Chondrocyte (in vitro differentiated cells): ENCODE measurements around the gene IP6K1. TPM values are rescaled to one million over a fixed set of nuclear protein-coding genes. Genes with fewer than 3 reads are reported as not detected.

ENCODE experiments used
- DNase-seq: peaks from one replicate; pipeline ENCODE4 v3.0.0; 2021; ENCODE audit warnings: mixed read lengths, low spot score
- H3K27ac Mint-ChIP-seq: one replicate; pipeline ENCODE4 v1.8.0; 2021; ENCODE audit warnings: mild to moderate bottlenecking, moderate library complexity, mixed read lengths; ENCODE audit not compliant: unreplicated experiment
- H3K27me3 Mint-ChIP-seq: 2 replicates; pipeline ENCODE4 v1.8.0; 2021; ENCODE audit warnings: low read depth, mixed read lengths
- H3K36me3 Mint-ChIP-seq: 2 replicates; pipeline ENCODE4 v1.8.0; 2021; ENCODE audit warnings: low read depth, mixed read lengths
- H3K4me1 Mint-ChIP-seq: 2 replicates; pipeline ENCODE4 v1.8.0; 2021; ENCODE audit warnings: low read depth, mild to moderate bottlenecking, mixed read lengths
- H3K4me3 Mint-ChIP-seq: one replicate; pipeline ENCODE4 v1.8.0; 2021; ENCODE audit warnings: mild to moderate bottlenecking, moderate library complexity, mixed read lengths; ENCODE audit not compliant: unreplicated experiment
- H3K9me3 Mint-ChIP-seq: 2 replicates; pipeline ENCODE4 v1.8.0; 2021; ENCODE audit warnings: low read depth, mixed read lengths
- total RNA-seq: library from RNA; stranded (reverse); gene quantifications from 3 replicates; pipeline ENCODE4 v1.2.1, GENCODE V29; 2021
- TF ChIP-seq, protein P1 (sequence below): fragments of 200-600 bp; sonication (generic); IDR thresholded peaks from 2 replicates; pipeline ENCODE4 v1.5.0; 2021; ENCODE audit warnings: antibody characterized with exemption, mild to moderate bottlenecking, moderate library complexity

Gene IP6K1
- total RNA-seq, 1 donor from 2014 or later = 40.1 TPM

DNA sequence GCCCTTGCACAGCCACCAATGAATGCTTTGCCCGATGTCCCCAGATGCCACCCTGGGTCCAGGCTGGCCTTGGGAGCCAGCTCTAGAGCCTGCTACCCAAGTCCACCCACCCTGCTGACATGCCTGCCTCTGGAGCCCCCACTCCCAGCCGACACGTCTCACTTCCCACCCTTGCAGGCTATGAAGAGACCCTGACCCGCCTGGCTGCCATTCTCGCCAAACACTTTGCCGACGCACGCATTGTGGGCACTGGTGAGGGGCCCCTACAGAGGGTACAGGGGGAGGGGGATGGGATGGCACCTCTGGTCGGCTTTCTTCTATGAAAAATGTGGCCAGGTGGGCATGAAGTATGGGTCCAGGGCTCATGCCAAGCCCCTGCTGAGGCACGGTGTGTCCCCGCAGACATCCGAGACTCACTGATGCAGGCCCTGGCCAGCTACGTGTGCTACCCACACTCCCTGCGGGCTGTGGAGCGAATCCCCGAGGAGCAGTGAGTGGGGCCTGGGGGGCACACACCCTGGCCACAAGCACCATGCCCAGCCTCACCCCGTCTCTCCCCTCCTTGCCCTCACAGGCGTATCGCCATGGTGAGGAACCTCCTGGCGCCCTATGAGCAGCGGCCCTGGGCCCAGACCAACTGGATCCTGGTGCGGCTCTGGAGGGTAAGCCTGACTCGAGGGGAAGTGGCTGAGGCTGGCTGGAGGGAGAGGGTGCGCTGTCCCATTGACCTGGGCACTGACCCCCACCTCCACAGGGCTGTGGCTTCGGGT, 72.8 kb downstream of the IP6K1 start:
- no peak overlapping the region for H3K27ac Mint-ChIP-seq
- H3K9me3 Mint-ChIP-seq = no peaks in the 10 kb centered on the region
- peaks cover 1% of the 10 kb centered on the region for H3K4me1 Mint-ChIP-seq
- H3K4me3 Mint-ChIP-seq = no peak overlapping the region
- TF ChIP-seq, protein P1, sequence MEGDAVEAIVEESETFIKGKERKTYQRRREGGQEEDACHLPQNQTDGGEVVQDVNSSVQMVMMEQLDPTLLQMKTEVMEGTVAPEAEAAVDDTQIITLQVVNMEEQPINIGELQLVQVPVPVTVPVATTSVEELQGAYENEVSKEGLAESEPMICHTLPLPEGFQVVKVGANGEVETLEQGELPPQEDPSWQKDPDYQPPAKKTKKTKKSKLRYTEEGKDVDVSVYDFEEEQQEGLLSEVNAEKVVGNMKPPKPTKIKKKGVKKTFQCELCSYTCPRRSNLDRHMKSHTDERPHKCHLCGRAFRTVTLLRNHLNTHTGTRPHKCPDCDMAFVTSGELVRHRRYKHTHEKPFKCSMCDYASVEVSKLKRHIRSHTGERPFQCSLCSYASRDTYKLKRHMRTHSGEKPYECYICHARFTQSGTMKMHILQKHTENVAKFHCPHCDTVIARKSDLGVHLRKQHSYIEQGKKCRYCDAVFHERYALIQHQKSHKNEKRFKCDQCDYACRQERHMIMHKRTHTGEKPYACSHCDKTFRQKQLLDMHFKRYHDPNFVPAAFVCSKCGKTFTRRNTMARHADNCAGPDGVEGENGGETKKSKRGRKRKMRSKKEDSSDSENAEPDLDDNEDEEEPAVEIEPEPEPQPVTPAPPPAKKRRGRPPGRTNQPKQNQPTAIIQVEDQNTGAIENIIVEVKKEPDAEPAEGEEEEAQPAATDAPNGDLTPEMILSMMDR = no peak
- H3K36me3 Mint-ChIP-seq = peaks cover 2% of the 10 kb centered on the region
- H3K27me3 Mint-ChIP-seq = no peaks in the 10 kb centered on the region
- peak; percentile 87 for DNase-seq

DNA sequence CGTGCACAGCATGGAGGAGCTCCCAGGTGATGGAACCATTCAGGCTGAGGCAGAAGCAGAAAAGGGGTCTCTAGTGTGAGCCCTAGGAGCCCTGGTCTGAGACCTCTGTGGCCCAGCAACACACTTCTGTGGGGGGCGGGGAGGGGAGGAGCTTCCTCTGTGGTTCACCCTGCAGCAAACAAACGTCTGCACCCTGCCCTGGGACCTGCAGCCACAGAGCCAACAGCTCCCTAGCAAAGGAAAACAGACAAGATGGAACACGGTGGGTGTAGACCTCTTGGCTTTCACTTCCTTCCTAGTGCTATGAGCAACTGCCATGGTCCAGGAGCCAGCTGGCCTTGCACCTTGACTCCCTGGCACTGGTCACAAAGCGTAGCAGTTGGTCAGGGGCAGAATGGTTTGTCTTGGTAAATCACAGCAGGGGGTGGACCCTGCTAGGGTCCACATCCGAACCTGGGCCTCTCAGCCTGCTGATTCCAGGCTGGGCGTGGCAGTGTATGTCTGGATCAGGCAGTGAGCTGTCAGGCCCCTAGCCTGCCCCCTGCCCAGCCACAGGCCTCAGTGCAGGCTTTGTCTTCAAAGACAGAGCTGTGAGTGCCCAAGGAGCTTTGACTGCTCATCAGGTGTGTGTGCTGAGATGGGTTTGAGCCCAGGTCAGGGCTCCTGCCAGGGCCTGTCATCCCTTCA, 73.6 kb downstream of the IP6K1 start:
- TF ChIP-seq, protein P1 = no peak

DNA sequence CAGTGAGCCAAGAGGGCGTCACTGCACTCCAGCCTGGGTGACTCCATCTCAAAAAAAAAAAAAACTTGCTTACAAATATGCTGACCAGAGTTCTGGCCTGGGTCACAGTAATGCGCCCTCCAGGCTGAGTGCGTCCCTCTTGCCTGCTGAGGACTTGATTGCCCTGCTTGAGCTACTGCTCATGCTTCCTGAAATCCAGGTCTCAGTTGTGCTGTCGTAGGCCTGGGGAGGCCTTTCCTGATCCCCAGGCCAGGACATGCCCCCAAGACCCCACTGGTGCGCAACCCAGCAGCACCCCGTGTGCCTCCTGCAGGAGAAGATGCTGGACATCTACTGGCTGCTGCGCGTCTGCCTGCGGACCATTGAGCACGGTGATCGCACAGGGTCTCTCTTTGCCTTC, 74.2 kb downstream of the IP6K1 start:
- H3K27ac Mint-ChIP-seq = no peak overlapping the region
- no peaks in the 10 kb centered on the region for H3K4me1 Mint-ChIP-seq
- no peaks in the 10 kb centered on the region for H3K9me3 Mint-ChIP-seq
- H3K4me3 Mint-ChIP-seq = no peak overlapping the region
- DNase-seq = no peak
- no peaks in the 10 kb centered on the region for H3K27me3 Mint-ChIP-seq
- TF ChIP-seq, protein P1 = no peak
- peaks cover 6% of the 10 kb centered on the region for H3K36me3 Mint-ChIP-seq

More for the DNA sequence above, 73.6 kb downstream of the IP6K1 start:
- Mint-ChIP-seq H3K27me3 (no peaks in the 10 kb centered on the region), H3K36me3 (peaks cover 4% of the 10 kb centered on the region), H3K27ac (no peak overlapping the region), H3K4me3 (no peak overlapping the region), H3K4me1 (no peaks in the 10 kb centered on the region), H3K9me3 (no peaks in the 10 kb centered on the region)
- DNase-seq = no peak

DNA sequence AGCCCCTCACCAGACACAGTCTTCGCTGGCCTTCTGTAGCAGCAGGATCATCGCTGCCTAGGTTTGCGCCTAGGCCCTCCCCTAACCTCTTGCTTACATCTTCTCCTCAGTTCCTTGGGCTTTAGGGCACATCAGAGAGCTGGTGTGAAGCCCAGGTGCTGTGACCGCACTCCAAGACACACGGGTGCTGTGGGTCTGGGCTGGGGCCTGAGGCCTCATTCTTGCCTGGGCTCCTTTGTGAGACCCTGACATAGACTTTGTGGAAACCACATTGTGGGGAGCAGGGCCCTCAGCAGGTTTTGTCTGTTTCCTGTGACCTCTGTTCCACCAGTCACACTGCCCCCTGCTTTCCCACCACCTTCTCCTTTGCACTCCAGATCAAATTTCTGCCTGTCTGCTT, 74.9 kb downstream of the IP6K1 start:
- peaks cover 7% of the 10 kb centered on the region for H3K36me3 Mint-ChIP-seq
- TF ChIP-seq, protein P1 = no peak
- H3K4me3 Mint-ChIP-seq = no peak overlapping the region
- H3K27me3 Mint-ChIP-seq = no peaks in the 10 kb centered on the region
- H3K27ac Mint-ChIP-seq = no peak overlapping the region
- no peaks in the 10 kb centered on the region for H3K9me3 Mint-ChIP-seq
- no peak for DNase-seq
- H3K4me1 Mint-ChIP-seq = no peaks in the 10 kb centered on the region

DNA sequence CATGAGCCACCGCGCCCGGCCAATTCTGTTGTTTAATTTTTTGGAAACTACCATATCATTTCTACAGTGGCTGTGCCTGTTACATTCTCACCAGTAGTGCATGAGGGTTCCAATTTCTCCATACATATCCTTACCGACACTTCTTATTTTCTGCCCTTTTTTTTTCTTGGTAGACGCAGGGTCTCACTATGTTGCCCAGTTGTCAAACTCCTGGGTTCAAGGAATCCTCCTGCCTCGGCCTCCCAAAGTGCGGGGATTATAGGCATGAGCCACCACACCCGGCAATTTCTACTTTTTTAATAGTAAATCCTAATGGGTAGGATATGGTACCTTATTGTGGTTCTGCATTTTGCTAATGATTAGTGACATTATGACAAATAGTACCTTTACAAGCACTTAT, 76.5 kb downstream of the IP6K1 start:
- Mint-ChIP-seq H3K4me1 (no peaks in the 10 kb centered on the region), H3K4me3 (no peak overlapping the region), H3K27me3 (no peaks in the 10 kb centered on the region), H3K27ac (no peak overlapping the region), H3K9me3 (no peaks in the 10 kb centered on the region), H3K36me3 (peaks cover 9% of the 10 kb centered on the region)
- TF ChIP-seq, protein P1 = no peak
- no peak for DNase-seq
